A673 (cell line): ENCODE data around the gene CDH12.

Experiments
- CTCF ChIP-seq: fragments of 300-800, 200-600 bp; sonication (generic); conservative IDR thresholded peaks from 2 replicates; pipeline ENCODE4 v1.5.1; 2017; ENCODE audit warnings: low read depth, mild to moderate bottlenecking, antibody characterized with exemption, low read length, moderate library complexity, mixed read lengths
- EZH2 ChIP-seq: fragments of 200-600 bp; sonication (generic); IDR thresholded peaks from 2 replicates; pipeline ENCODE4 v1.6.1; 2017; ENCODE audit warnings: borderline replicate concordance, low read depth, mild to moderate bottlenecking, mixed read lengths, antibody characterized with exemption, low read length; ENCODE audit not compliant: poor library complexity, severe bottlenecking

- no peak for TF ChIP-seq CTCF
- no peak for TF ChIP-seq EZH2
These were observed 382.0 kb downstream of the CDH12 start for GRCh38 chr5:22471154-22471553.
